Activated T-cell treated with anti-CD3 and anti-CD28 coated beads for 4 hours (primary cell): ENCODE measurements around the gene DLL3.

Source experiments
- DNase-seq: peaks from one replicate; pipeline ENCODE4 v3.0.0-alpha.2; 2020

DLL3 gene

GRCh38 chr19:39483141-39483540 is 15.6 kb upstream of the DLL3 start:
- DNase-seq = no peak

GRCh38 chr19:39489756-39490155 is 9.0 kb upstream of the DLL3 start:
- DNase-seq = no peak

- no peak for DNase-seq
Observed at GRCh38 chr19:39492225-39492624, 6.5 kb upstream of the DLL3 start.

GRCh38 chr19:39492788-39493187 is 6.0 kb upstream of the DLL3 start:
- DNase-seq = no peak

- no peak for DNase-seq
Observed at GRCh38 chr19:39494661-39495060, 4.1 kb upstream of the DLL3 start.

GRCh38 chr19:39496063-39496462 is 2.7 kb upstream of the DLL3 start:
- no peak for DNase-seq

GRCh38 chr19:39497701-39497995 is 1.1 kb upstream of the DLL3 start:
- DNase-seq = no peak

- DNase-seq = no peak
Observed at GRCh38 chr19:39497996-39498797, 550 bp upstream of the DLL3 start.

GRCh38 chr19:39499932-39500331 is 1.2 kb downstream of the DLL3 start:
- DNase-seq = no peak

- DNase-seq = no peak
Observed at GRCh38 chr19:39500543-39500942, 1.8 kb downstream of the DLL3 start.

- no peak for DNase-seq
Observed at GRCh38 chr19:39501340-39501739, 2.6 kb downstream of the DLL3 start.

GRCh38 chr19:39502640-39503417 is 4.1 kb downstream of the DLL3 start:
- peak; percentile 64 for DNase-seq

- no peak for DNase-seq
Observed at GRCh38 chr19:39506598-39506943, 7.8 kb downstream of the DLL3 start.

- DNase-seq = no peak
Observed at GRCh38 chr19:39506944-39507714, 8.4 kb downstream of the DLL3 start.

- no peak for DNase-seq
Observed at GRCh38 chr19:39507715-39508364, 9.1 kb downstream of the DLL3 start.

- no peak for DNase-seq
Observed at GRCh38 chr19:39508629-39509028, 9.9 kb downstream of the DLL3 start.

- DNase-seq = no peak
Observed at GRCh38 chr19:39509233-39509632, 10.5 kb downstream of the DLL3 start.

- no peak for DNase-seq
Observed at GRCh38 chr19:39512988-39513387, 14.2 kb downstream of the DLL3 start.

- no peak for DNase-seq
Observed at GRCh38 chr19:39514840-39515550, 16.2 kb downstream of the DLL3 start, which contains the start of gene SELENOV. Gene SELENOV, plus strand, starts transcription at chr19:39515139. Its CDS starts 74 bp downstream, at chr19:39515213.

GRCh38 chr19:39515551-39516191 is 16.9 kb downstream of the DLL3 start:
- no peak for DNase-seq

GRCh38 chr19:39516270-39516669 is 17.5 kb downstream of the DLL3 start:
- no peak for DNase-seq

GRCh38 chr19:39517432-39517831 is 18.7 kb downstream of the DLL3 start:
- no peak for DNase-seq
